Psoas muscle (tissue), 8 donors: ENCODE results near the gene TBC1D5. TPM values are rescaled to one million over a fixed set of nuclear protein-coding genes. Genes with fewer than 3 reads are reported as not detected.
"Not testable (repeated sequence)": the region's sequence is repeated elsewhere in the genome, so short reads cannot be mapped to it uniquely, and the experiment has no call there.

ENCODE experiments used
- ATAC-seq, 4 donors: fragments of 200-7000 bp; cut with Tn5 transposase; one replicate each; pipeline ENCODE4 v1.9.1; 2020; ENCODE audit warnings: moderate library complexity in 3 of 4, mild to moderate bottlenecking in 2 of 4
- DNase-seq, 2 donors: peaks; one replicate each; pipeline ENCODE4 v3.0.0-alpha.2; 2020
- H3K27ac ChIP-seq: fragments of 200-600 bp; one replicate; pipeline ENCODE4 v1.8.0; 2022
- H3K27me3 ChIP-seq, 3 donors: fragments of 200-600 bp in 1 of 3; one replicate each; pipeline versions ENCODE4 v1.6.1 to v1.8.0; 2013 to 2022; ENCODE audit warnings: low read length in 2 of 3, mild to moderate bottlenecking in 2 of 3, moderate library complexity in 1 of 3; ENCODE audit not compliant: insufficient read depth in 3 of 3
- H3K36me3 ChIP-seq, 2 donors: fragments of 200-600 bp in 1 of 2; one replicate each; pipeline versions ENCODE4 v1.6.1 to v1.8.0; 2013 to 2022; ENCODE audit warnings: low read depth in 1 of 2, mild to moderate bottlenecking in 1 of 2, moderate library complexity in 1 of 2; ENCODE audit not compliant: insufficient read depth in 1 of 2
- H3K4me1 ChIP-seq: fragments of 200-600 bp; one replicate; pipeline ENCODE4 v1.8.0; 2022
- H3K4me3 ChIP-seq: fragments of 200-600 bp; one replicate; pipeline ENCODE4 v1.8.0; 2022; ENCODE audit warnings: mild to moderate bottlenecking
- H3K9me3 ChIP-seq: fragments of 200-600 bp; one replicate; pipeline ENCODE4 v1.8.0; 2022
- WGBS, 3 donors: extraction: QIAGEN DNeasy Blood & Tissue Kit; methylation state at CpG; one replicate each; pipeline versions ENCODE4 v1.1.6 to v1.1.7; 2013; 5-methylcytosine and 5-hydroxymethylcytosine counted together
- intact Hi-C, 2 donors: fragments of 100-400 bp; cut with DNase I; formaldehyde crosslinking; loops; one replicate each; pipeline versions ENCODE4 v1.11.0 to v1.14.2; 2022
- polyA plus RNA-seq, 3 donors: library from polyadenylated mRNA; stranded (reverse); fragments of 200-250 nt; gene quantifications; one replicate each; pipeline ENCODE4 v1.2.3, GENCODE V29; 2013
- total RNA-seq, 4 donors: library from RNA; stranded (reverse); fragmentation: NEBNext Ultra II Directional in 2 of 4; extraction: Animal tissue kit (Norgen Biotek cat#: 25700) in 2 of 4; gene quantifications; one replicate each; pipeline versions ENCODE4 v1.2.1 to v1.2.4, GENCODE V29; 2021 to 2023
- TF ChIP-seq, protein P1 (sequence below): fragments of 200-600 bp; IDR thresholded peaks from one replicate; pipeline ENCODE4 v1.8.0; 2022; ENCODE audit warnings: antibody characterized with exemption
- donor health status: healthy with polysubstance abuse.
- donor health status: DM: no; HTN: no; CAD: no; lungs with moderate emphysema.
- donor health status: Bipolar disorder and iron deficiency.
- donor health status: healthy.
- donor health status: DM: yes; HTN: yes; CAD: no.
- donor health status: DM: no; HTN: no; CAD: no.
- donor health status: DM: no; HTN: no; CAD: no.
- donor health status: DM: yes; HTN: yes; CAD: no.

The TBC1D5 gene
- total and polyA plus RNA-seq, 7 donors = 4.3 to 20.4 (median 13.3) TPM

DNA sequence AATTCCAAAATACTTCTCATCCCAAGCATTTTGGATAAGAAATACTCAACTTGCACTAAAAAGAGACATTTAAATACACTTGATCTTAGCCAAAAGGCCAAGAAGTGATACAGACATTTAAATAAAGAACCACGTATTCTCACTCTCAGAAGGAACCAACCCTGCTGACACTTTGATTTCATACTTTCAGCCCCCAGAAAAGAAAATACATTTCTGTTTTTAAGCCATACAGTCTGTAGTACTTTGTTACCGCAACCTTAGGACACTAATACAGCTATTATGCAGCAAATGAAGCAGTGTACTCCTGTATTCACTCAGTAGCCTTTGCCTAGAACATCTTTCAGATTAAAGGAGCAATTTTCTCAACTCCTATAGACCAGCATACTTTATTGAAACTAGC is 86.7 kb downstream of the TBC1D5 start:
- Histone ChIP-seq H3K36me3 (no peaks in the 10 kb centered on the region), H3K9me3 (no peaks in the 10 kb centered on the region), H3K4me3 (no peak overlapping the region), H3K27ac (no peak overlapping the region), H3K27me3 (no peaks in the 10 kb centered on the region), H3K4me1 (no peaks in the 10 kb centered on the region)
- intact Hi-C loops = no loop called here
- 49 to 74% (median 50%) methylated on average over 2 of the region's 2 CpGs for WGBS, 3 donors
- no peak for ATAC-seq
- no peak for DNase-seq
- TF ChIP-seq, protein P1, sequence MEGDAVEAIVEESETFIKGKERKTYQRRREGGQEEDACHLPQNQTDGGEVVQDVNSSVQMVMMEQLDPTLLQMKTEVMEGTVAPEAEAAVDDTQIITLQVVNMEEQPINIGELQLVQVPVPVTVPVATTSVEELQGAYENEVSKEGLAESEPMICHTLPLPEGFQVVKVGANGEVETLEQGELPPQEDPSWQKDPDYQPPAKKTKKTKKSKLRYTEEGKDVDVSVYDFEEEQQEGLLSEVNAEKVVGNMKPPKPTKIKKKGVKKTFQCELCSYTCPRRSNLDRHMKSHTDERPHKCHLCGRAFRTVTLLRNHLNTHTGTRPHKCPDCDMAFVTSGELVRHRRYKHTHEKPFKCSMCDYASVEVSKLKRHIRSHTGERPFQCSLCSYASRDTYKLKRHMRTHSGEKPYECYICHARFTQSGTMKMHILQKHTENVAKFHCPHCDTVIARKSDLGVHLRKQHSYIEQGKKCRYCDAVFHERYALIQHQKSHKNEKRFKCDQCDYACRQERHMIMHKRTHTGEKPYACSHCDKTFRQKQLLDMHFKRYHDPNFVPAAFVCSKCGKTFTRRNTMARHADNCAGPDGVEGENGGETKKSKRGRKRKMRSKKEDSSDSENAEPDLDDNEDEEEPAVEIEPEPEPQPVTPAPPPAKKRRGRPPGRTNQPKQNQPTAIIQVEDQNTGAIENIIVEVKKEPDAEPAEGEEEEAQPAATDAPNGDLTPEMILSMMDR = no peak

DNA sequence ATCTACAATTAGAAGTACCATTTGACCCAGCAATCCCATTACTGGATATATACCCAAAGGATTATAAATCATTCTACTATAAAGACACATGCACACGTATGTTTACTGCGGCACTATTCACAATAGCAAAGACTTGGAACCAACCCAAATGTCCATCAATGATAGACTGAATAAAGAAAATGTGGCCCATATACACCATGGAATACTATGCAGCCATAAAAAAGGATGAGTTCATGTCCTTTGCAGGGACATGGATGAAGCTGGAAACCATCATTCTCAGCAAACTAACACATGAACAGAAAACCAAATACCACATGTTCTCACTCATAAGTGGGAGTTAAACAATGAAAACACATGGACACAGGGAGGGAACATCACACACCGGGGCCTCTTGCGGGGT is 92.7 kb downstream of the TBC1D5 start:
- H3K27ac ChIP-seq, H3K4me1 ChIP-seq, H3K27me3 ChIP-seq, H3K36me3 ChIP-seq, H3K4me3 ChIP-seq, ATAC-seq, H3K9me3 ChIP-seq, DNase-seq: not testable (repeated sequence)
- 99 to 100% (median 100%) methylated on average over 3 to 4 of the region's 4 CpGs for WGBS, 3 donors
- intact Hi-C loops = loop anchor here (5.0 to 10.0 kb wide), 2 partner anchors 193 to 195 kb away; no protein-coding TSS in a partner anchor

DNA sequence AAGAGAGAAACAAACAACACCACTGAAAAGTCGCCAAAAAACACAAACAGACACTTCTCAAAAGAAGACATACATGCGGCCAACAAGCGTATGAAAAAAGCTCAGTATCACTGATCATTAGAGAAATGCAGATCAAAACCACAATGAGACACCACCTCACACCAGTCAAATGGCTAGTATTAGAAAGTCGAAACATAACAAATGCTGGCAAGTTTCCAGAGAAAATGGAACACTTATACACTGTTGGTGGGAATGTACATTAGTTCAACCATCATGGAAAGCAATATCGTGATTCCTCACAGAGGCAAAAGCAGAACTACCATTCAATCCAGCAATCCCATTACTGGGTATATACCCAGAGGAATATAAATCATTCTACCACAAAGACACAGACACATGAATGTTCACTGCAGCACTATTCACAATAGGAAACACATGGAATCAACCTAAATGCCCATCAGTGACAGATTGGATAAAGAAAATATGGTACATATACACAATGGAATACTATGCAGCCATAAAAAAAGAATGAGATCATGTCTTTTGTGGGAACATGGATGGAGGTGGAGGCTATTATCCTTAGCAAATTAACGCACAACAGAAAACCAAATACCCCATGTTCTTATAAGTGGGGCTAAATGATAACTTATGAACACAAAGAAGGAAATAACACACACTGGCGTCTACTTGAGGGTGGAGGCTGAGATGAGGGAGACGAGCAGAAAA is 93.6 kb downstream of the TBC1D5 start:
- not testable (repeated sequence) for H3K27me3 ChIP-seq, H3K27ac ChIP-seq, H3K4me3 ChIP-seq, H3K4me1 ChIP-seq, DNase-seq, H3K36me3 ChIP-seq, ATAC-seq, H3K9me3 ChIP-seq
- 97 to 98% (median 98%) methylated on average over 8 of the region's 8 CpGs for WGBS, 3 donors
- intact Hi-C loops = loop anchor here (5.0 to 10.0 kb wide), 2 partner anchors 194 to 196 kb away; no protein-coding TSS in a partner anchor

DNA sequence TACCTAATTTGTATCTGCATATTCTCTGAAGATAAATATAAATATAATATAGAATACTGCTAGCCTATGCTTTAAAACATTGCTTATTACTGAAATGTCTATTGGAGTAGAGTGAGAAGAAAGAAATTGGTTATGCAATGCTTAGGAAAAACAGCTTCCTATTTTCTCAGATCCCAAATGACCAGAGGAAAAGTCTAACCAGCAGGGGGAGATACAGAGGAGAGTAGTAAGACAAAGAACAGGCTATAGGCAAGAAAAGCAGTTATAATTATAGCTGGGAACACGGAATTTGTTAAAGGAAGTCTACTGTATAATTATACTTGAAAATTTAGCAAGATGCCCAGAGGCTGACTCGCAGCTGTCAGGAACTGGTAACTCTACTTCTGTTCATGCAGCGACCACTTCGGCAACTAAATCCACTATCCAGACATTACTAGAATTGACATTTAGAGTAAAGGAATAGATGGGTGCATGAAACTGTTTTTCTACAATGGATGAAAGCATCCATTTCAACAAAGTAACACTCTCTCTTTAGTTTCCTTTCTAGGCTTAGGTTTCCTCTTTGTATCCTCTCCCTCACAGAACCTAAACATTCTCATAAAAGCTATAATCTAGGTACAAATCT is 97.2 kb downstream of the TBC1D5 start:
- H3K27me3 ChIP-seq = no peaks in the 10 kb centered on the region
- intact Hi-C loops = loop anchor here (5.0 to 10.0 kb wide), 2 partner anchors 197 to 200 kb away; no protein-coding TSS in a partner anchor
- no peak overlapping the region for H3K4me3 ChIP-seq
- peak in 2 of 4 donors; percentile 42 to 74 for ATAC-seq
- TF ChIP-seq, protein P1 = peak; percentile 69
- WGBS, 3 donors = 27 to 40% (median 33%) methylated on average over 4 of the region's 4 CpGs
- H3K9me3 ChIP-seq = no peaks in the 10 kb centered on the region
- no peak overlapping the region for H3K27ac ChIP-seq
- H3K36me3 ChIP-seq = no peaks in the 10 kb centered on the region
- no peak for DNase-seq
- peaks cover 5% of the 10 kb centered on the region for H3K4me1 ChIP-seq

DNA sequence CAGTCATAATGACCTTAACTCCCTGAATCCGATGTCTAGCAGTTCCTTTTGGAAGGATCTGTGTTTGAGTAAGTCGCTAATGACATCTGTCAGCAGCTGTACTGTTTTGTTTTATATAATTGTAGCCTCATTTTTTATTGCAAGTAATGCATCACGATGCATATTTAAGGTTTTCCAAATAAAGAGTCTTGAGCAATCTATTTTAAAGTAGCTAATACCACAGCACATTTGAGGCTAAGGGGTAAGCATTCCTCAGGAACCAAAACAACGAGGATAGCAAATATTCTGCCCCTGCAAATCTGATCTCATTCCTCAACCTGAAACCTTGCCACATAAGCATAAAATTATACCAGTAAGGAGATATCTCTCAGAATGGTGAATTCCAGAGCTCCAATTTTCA is 98.7 kb downstream of the TBC1D5 start:
- WGBS, 3 donors = 36 to 38% (median 36%) methylated on average over 4 of the region's 4 CpGs
- Histone ChIP-seq H3K4me3 (no peak overlapping the region), H3K4me1 (peaks cover 20% of the 10 kb centered on the region), H3K9me3 (no peaks in the 10 kb centered on the region), H3K27ac (no peak overlapping the region), H3K36me3 (no peaks in the 10 kb centered on the region), H3K27me3 (no peaks in the 10 kb centered on the region)
- no peak for ATAC-seq
- TF ChIP-seq, protein P1 = no peak
- DNase-seq = no peak
- intact Hi-C loops = loop anchor here (5.0 to 10.0 kb wide), 2 partner anchors 99 to 201 kb away; partner anchors contain the start of gene TBC1D5 (in 1 of the 2)
